ENCODE data around the gene ACOD1. TPM values are rescaled to one million over a fixed set of nuclear protein-coding genes. Genes with fewer than 3 reads are reported as not detected.
"Not testable (repeated sequence)": the region's sequence is repeated elsewhere in the genome, so short reads cannot be mapped to it uniquely, and the experiment has no call there.

ACOD1 gene
- total RNA-seq = not detected

GRCh38 chr13:76948149-76948548 is at the start of gene ACOD1:
Gene ACOD1 (plus strand): TSS chr13:76948511. CDS start chr13:76948559, 48 bp downstream.
- no peaks in the 10 kb centered on the region for H3K9me3 Mint-ChIP-seq
- no peak within 1 kb of the TSS for H3K27ac Mint-ChIP-seq
- H3K4me3 Mint-ChIP-seq = no peak within 1 kb of the TSS
- H3K36me3 Mint-ChIP-seq (ENCODE audit: low read depth) = no peaks in the 10 kb centered on the region
- ATAC-seq (replicated peaks) = no peak
- peaks cover 13% of the 10 kb centered on the region for H3K27me3 Mint-ChIP-seq
- no peaks in the 10 kb centered on the region for H3K4me1 Mint-ChIP-seq

- H3K27me3 Mint-ChIP-seq = peaks cover 14% of the 10 kb centered on the region
- not testable (repeated sequence) for H3K4me3 Mint-ChIP-seq; H3K9me3 Mint-ChIP-seq; H3K27ac Mint-ChIP-seq; ATAC-seq (replicated peaks); H3K4me1 Mint-ChIP-seq; H3K36me3 Mint-ChIP-seq (ENCODE audit: low read depth)
Observed at GRCh38 chr13:76899066-76899465, 49.2 kb upstream of the ACOD1 start.

- Mint-ChIP-seq H3K36me3 (ENCODE audit: low read depth) (no peaks in the 10 kb centered on the region), H3K4me1 (no peaks in the 10 kb centered on the region), H3K27ac (no peak overlapping the region), H3K4me3 (no peak overlapping the region), H3K27me3 (peaks cover 11% of the 10 kb centered on the region), H3K9me3 (peaks cover 6% of the 10 kb centered on the region)
- ATAC-seq (replicated peaks) = peak; percentile 71
Observed at GRCh38 chr13:76903544-76904162, 44.7 kb upstream of the ACOD1 start.

DNA sequence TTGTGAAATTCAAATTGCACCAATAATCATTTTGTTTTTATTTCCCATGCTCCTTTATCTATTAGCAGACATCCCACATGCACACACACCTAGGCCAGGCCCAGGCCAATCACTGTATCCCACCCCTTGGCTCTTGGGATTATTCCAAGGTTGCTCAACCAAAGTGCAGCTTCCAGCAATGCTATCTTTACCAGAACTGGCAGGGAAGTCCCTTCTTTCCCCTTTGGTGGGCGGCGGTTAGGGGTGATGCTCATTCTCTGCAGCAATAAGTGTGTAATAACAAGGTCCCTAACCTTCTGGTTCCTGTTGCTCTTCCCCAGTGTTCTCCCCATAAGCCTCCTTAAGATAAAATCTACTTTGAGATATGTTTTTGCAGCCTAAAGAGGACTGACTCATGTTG is 43.8 kb upstream of the ACOD1 start:
- Mint-ChIP-seq H3K4me3 (no peak overlapping the region), H3K9me3 (no peaks in the 10 kb centered on the region), H3K4me1 (no peaks in the 10 kb centered on the region), H3K27me3 (peaks cover 14% of the 10 kb centered on the region), H3K27ac (no peak overlapping the region), H3K36me3 (ENCODE audit: low read depth) (no peaks in the 10 kb centered on the region)
- no peak for ATAC-seq (replicated peaks)

DNA sequence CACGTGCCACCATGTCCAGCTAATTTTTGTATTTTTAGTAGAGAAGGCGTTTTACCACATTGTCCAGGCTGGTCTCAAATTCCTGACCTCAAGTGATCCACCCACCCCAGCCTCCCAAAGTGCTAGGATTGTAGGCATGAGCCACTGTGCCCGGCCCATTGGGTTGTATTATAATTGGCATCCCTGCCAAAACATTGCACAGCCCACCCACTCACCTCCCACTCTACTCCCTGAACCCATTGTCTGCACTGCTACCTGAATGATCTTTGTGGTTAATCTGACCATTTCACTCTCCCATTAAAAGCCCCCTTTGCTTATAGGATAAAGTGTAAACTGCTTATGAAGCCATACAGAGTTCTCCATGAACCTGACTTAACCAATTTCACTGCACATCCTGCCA is 35.8 kb upstream of the ACOD1 start:
- H3K9me3 Mint-ChIP-seq = no peaks in the 10 kb centered on the region
- H3K27ac Mint-ChIP-seq = no peak overlapping the region
- H3K4me1 Mint-ChIP-seq = no peaks in the 10 kb centered on the region
- no peaks in the 10 kb centered on the region for H3K36me3 Mint-ChIP-seq (ENCODE audit: low read depth)
- ATAC-seq (replicated peaks) = no peak
- H3K4me3 Mint-ChIP-seq = no peak overlapping the region
- H3K27me3 Mint-ChIP-seq = peaks cover 20% of the 10 kb centered on the region

- H3K27me3 Mint-ChIP-seq = peaks cover 20% of the 10 kb centered on the region
- no peak overlapping the region for H3K4me3 Mint-ChIP-seq
- no peaks in the 10 kb centered on the region for H3K9me3 Mint-ChIP-seq
- no peak overlapping the region for H3K27ac Mint-ChIP-seq
- ATAC-seq (replicated peaks) = no peak
- no peaks in the 10 kb centered on the region for H3K4me1 Mint-ChIP-seq
- no peaks in the 10 kb centered on the region for H3K36me3 Mint-ChIP-seq (ENCODE audit: low read depth)
Observed at GRCh38 chr13:76913898-76914297, 34.4 kb upstream of the ACOD1 start.

DNA sequence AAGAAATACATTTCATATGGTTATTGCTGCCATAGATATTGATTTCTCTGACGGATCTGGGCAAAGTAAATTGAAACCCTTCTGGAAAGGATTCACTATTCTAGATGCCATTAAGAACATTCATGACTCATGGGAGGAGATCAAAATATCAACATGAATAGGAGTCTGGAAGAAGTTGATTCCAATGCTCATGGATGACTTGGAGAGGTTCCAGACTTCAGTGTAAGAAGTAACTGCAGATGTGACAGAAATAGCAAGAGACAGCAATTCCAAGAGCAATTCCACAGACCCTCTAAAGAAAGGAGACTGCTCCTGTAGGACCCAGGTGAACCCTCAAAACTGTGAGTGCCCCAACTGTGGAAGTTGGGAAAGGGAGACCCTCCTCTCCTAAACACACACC is 31.2 kb upstream of the ACOD1 start:
- H3K27me3 Mint-ChIP-seq = peaks cover 21% of the 10 kb centered on the region
- no peaks in the 10 kb centered on the region for H3K36me3 Mint-ChIP-seq (ENCODE audit: low read depth)
- no peak overlapping the region for H3K4me3 Mint-ChIP-seq
- no peak overlapping the region for H3K27ac Mint-ChIP-seq
- H3K9me3 Mint-ChIP-seq = no peaks in the 10 kb centered on the region
- H3K4me1 Mint-ChIP-seq = no peaks in the 10 kb centered on the region
- no peak for ATAC-seq (replicated peaks)

DNA sequence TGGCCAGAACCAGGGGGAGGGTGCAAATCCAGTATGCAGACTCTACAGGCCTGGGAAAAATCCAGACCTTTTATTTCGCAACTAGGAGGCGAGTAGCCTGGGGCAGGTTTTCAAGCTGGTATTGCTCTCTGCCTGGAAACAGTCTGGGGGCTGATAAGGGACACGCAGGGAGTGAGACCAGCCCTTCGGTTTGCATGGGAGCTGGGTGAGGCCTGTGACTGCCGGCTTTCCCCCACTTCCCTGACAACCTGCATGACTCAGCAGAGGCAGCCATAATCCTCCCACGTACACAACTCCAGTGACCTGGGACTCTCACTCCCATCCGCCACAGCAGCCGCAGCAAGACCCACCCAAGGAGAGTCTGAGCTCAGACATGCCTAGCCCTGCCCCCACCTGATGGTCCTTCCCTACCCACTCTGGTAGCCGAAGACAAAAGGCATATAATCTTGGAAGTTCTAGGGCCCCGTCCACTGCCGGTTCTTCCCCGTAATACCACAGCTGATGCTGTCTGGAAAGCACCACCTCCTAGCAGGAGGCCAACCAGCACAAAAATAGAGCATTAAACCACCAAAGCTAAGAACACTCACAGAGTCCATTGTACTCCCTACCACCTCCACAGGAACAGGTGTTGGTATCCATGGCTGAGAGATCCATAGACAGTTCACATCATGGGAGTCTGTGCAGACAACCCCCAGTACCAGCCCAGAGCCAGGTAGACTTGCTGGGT is 30.4 kb upstream of the ACOD1 start:
- H3K36me3 Mint-ChIP-seq (ENCODE audit: low read depth); ATAC-seq (replicated peaks); H3K4me1 Mint-ChIP-seq; H3K27ac Mint-ChIP-seq; H3K9me3 Mint-ChIP-seq; H3K4me3 Mint-ChIP-seq: not testable (repeated sequence)
- peaks cover 23% of the 10 kb centered on the region for H3K27me3 Mint-ChIP-seq

DNA sequence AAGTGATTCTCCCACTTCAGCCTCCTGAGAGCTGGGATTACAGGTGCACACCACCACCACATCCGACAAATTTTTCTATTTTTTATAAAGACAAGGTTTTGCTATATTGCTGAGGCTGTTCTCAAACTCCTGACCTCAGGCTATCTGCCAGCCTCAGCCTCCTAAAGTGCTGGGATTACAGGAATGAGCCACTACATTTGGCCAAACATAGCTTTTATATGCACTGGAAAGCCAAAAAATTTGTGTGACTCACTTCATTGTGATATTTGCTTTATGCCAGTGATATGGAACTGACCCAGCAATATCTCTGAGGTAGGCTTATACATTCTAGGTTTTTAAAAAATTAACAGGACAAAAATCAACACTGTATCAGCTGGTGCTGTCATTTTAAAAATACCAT is 26.8 kb upstream of the ACOD1 start:
- Mint-ChIP-seq H3K36me3 (ENCODE audit: low read depth) (no peaks in the 10 kb centered on the region), H3K27me3 (peaks cover 21% of the 10 kb centered on the region), H3K4me1 (no peaks in the 10 kb centered on the region), H3K9me3 (no peaks in the 10 kb centered on the region), H3K27ac (no peak overlapping the region), H3K4me3 (no peak overlapping the region)
- no peak for ATAC-seq (replicated peaks)

DNA sequence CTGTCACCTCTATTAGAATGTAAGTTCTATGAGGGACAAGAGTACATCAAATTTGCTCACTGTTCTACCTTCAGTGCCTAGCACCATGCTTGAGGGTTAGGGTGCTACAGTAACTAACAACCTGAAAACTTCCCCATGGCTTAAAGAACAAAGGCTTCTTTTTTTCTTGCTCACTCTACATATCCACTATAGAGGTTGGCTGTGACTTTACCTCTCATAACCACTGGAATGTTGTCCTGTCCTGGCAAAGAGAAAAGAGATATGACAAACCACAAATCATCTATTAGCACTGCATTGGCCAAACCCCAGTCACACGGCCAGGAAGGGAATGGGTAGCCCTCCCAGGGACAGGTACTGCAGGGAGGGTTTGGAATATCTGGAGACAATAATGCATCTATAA is 23.2 kb upstream of the ACOD1 start:
- ATAC-seq (replicated peaks) = no peak
- Mint-ChIP-seq H3K4me3 (no peak overlapping the region), H3K27ac (no peak overlapping the region), H3K36me3 (ENCODE audit: low read depth) (no peaks in the 10 kb centered on the region), H3K4me1 (no peaks in the 10 kb centered on the region), H3K27me3 (peaks cover 18% of the 10 kb centered on the region), H3K9me3 (no peaks in the 10 kb centered on the region)

DNA sequence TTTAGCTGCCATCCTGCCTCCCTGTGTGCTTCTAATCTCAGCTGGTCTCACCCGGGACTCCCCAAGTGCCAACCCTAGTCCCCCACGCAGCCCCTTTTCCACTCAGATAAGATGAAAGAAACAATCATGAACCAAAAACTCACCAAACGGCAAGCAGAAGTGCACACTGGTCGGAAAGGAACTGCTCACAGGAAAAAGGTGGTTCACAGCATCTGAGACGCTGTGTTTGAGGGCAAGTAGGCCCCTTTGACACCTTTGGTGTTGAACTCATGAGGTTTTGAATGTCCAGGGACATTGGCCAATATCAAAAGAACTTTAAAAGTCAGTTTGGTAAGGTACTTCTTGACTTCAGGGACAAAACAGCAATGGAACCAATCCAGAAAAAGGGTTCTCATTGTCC is 20.4 kb upstream of the ACOD1 start:
- Mint-ChIP-seq H3K27ac (no peak overlapping the region), H3K36me3 (ENCODE audit: low read depth) (no peaks in the 10 kb centered on the region), H3K4me3 (no peak overlapping the region), H3K4me1 (no peaks in the 10 kb centered on the region), H3K9me3 (no peaks in the 10 kb centered on the region), H3K27me3 (peaks cover 22% of the 10 kb centered on the region)
- ATAC-seq (replicated peaks) = no peak

GRCh38 chr13:76928456-76928855 is 19.9 kb upstream of the ACOD1 start:
- no peak overlapping the region for H3K27ac Mint-ChIP-seq
- H3K36me3 Mint-ChIP-seq (ENCODE audit: low read depth) = no peaks in the 10 kb centered on the region
- no peak for ATAC-seq (replicated peaks)
- no peaks in the 10 kb centered on the region for H3K4me1 Mint-ChIP-seq
- no peaks in the 10 kb centered on the region for H3K9me3 Mint-ChIP-seq
- H3K27me3 Mint-ChIP-seq = peaks cover 19% of the 10 kb centered on the region
- no peak overlapping the region for H3K4me3 Mint-ChIP-seq

DNA sequence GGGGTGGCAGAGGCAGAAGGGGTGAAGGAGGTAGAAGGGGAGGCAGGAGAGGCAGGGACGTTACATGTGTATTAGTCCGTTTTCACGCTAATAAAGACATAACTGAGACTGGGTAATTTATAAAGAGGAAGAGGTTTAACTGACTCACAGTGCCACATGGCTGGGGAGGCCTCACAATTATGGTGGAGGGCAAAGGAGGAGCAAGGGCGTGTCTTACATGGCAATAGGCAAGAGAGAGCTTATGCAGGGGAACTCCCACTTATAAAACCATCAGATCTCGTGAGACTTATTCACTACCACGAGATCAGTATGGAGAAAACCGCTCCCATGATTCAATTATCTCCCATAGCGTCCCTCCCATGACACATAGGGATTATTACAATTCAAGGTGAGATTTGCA is 19.0 kb upstream of the ACOD1 start:
- H3K4me1 Mint-ChIP-seq = no peaks in the 10 kb centered on the region
- peaks cover 19% of the 10 kb centered on the region for H3K27me3 Mint-ChIP-seq
- no peak overlapping the region for H3K4me3 Mint-ChIP-seq
- H3K36me3 Mint-ChIP-seq (ENCODE audit: low read depth) = no peaks in the 10 kb centered on the region
- H3K9me3 Mint-ChIP-seq = no peaks in the 10 kb centered on the region
- no peak overlapping the region for H3K27ac Mint-ChIP-seq
- no peak for ATAC-seq (replicated peaks)

GRCh38 chr13:76929851-76930374 is 18.4 kb upstream of the ACOD1 start:
- ATAC-seq (replicated peaks) = no peak
- no peaks in the 10 kb centered on the region for H3K9me3 Mint-ChIP-seq
- no peak overlapping the region for H3K4me3 Mint-ChIP-seq
- peaks cover 15% of the 10 kb centered on the region for H3K27me3 Mint-ChIP-seq
- no peaks in the 10 kb centered on the region for H3K36me3 Mint-ChIP-seq (ENCODE audit: low read depth)
- H3K4me1 Mint-ChIP-seq = no peaks in the 10 kb centered on the region
- no peak overlapping the region for H3K27ac Mint-ChIP-seq

- H3K27ac Mint-ChIP-seq = no peak overlapping the region
- no peak for ATAC-seq (replicated peaks)
- peaks cover 14% of the 10 kb centered on the region for H3K27me3 Mint-ChIP-seq
Observed at GRCh38 chr13:76932076-76932475, 16.2 kb upstream of the ACOD1 start.

More at GRCh38 chr13:76932076-76932475, 16.2 kb upstream of the ACOD1 start:
- H3K4me1 Mint-ChIP-seq = no peaks in the 10 kb centered on the region
- peaks cover 5% of the 10 kb centered on the region for H3K9me3 Mint-ChIP-seq
- no peaks in the 10 kb centered on the region for H3K36me3 Mint-ChIP-seq (ENCODE audit: low read depth)
- no peak overlapping the region for H3K4me3 Mint-ChIP-seq

Data from activated T-helper 17 cell treated with anti-CD3 and anti-CD28 coated beads, Interleukin-2, amount 50 U/mL, for 72 hours (primary cell).